Inflammatory macrophage (primary cell): ENCODE data around the gene TUBGCP6.

Experiments used
- DNase-seq, 2 donors: peaks; one replicate each; pipeline ENCODE4 v3.0.0-alpha.2; 2020 to 2022
- total RNA-seq, 18 experiments: gene quantifications; one replicate each; lab custom pipeline; 2026; ENCODE audit warnings: mixed read lengths in 6 of 18, inconsistent platforms in 2 of 18; lab: John Stamatoyannopoulos, UW

TUBGCP6 gene
- total RNA-seq = 18.0 to 71.0 (median 44.2) reads per million in 18 experiments

GRCh38 chr22:50244420-50245213, at the start of gene TUBGCP6:
TSS of gene TUBGCP6 (minus strand) at chr22:50245023. CDS start at chr22:50244459, 564 bp downstream.
- DNase-seq = peak; percentile 93 to 95

- DNase-seq = no peak
These were observed 49.5 kb upstream of the TUBGCP6 start for GRCh38 chr22:50294319-50294656.

- DNase-seq = no peak
These were observed 48.9 kb upstream of the TUBGCP6 start for GRCh38 chr22:50293441-50294318.

GRCh38 chr22:50292643-50293440, 48.0 kb upstream of the TUBGCP6 start:
- DNase-seq = no peak

- DNase-seq = no peak
These were observed 45.3 kb upstream of the TUBGCP6 start for GRCh38 chr22:50289942-50290630.

GRCh38 chr22:50289151-50289941, 44.5 kb upstream of the TUBGCP6 start:
- no peak for DNase-seq

GRCh38 chr22:50287731-50288130, 42.9 kb upstream of the TUBGCP6 start:
- DNase-seq = no peak

GRCh38 chr22:50286701-50287318, 42.0 kb upstream of the TUBGCP6 start:
- no peak for DNase-seq

- no peak for DNase-seq
These were observed 41.5 kb upstream of the TUBGCP6 start for GRCh38 chr22:50286275-50286674.

- DNase-seq = no peak
These were observed 40.9 kb upstream of the TUBGCP6 start for GRCh38 chr22:50285568-50286229.

GRCh38 chr22:50284479-50284878, 39.7 kb upstream of the TUBGCP6 start:
- no peak for DNase-seq

GRCh38 chr22:50283821-50284220, 39.0 kb upstream of the TUBGCP6 start:
- DNase-seq = no peak

GRCh38 chr22:50282361-50283155, 37.7 kb upstream of the TUBGCP6 start:
- DNase-seq = no peak

GRCh38 chr22:50281957-50282356, 37.1 kb upstream of the TUBGCP6 start:
- DNase-seq = no peak

- DNase-seq = no peak
These were observed 36.5 kb upstream of the TUBGCP6 start for GRCh38 chr22:50281384-50281760.

- no peak for DNase-seq
These were observed 36.0 kb upstream of the TUBGCP6 start for GRCh38 chr22:50280708-50281383.

- DNase-seq = no peak
These were observed 35.3 kb upstream of the TUBGCP6 start for GRCh38 chr22:50280022-50280707.

GRCh38 chr22:50278956-50279619, 34.3 kb upstream of the TUBGCP6 start:
- DNase-seq = no peak
